ENCODE data around the gene AP1S2.
"Not testable (repeated sequence)": the region's sequence is repeated elsewhere in the genome, so short reads cannot be mapped to it uniquely, and the experiment has no call there.

The AP1S2 gene

DNA sequence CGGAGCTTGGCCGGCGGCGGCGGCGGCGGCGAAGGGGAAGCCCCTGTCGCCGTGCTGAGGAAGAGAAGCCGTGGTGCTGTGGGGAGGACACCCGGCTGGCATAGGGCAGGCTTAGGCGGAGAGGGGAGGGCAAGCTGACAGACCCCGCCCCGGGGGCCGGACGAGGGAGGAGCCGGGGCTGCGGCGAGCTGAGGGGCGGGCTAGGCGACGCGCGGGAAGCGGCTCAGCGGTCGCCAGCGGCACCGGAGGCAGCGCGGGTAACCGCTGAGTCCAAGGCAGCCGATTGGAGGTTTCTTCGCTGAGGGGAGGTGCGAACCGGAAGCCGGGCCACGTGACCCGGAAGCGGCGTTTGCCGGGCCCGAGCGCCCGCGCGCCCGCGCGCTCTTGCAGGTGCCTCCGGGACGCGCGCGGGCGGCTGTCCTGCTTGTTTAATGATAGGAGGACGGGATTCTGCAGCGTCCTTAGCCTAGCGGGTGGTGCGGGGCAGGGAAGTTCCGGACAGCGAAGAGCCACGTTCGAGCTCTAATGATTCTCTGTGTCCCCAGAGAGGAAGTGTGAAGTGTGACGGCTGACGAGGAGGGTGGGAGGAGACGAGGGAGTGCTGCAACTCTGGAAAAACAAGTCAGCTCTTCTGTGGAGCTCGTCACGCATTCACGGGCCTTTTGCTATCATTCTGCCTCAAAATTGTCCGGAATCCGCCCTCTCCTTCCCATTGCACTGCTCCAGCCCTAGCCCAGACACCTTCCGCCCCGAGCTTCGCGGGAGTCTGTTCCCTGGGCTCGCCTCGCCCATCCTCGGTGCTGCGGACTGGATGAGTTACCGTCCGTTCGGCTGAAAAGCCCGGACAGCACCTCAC lies at the start of gene AP1S2:
Gene AP1S2, minus strand, starts transcription at position 102 of the 856 bp plus-strand sequence. CDS start 2,289 bp downstream, outside the sequence.
- peak; percentile 77 for DNase-seq

DNA sequence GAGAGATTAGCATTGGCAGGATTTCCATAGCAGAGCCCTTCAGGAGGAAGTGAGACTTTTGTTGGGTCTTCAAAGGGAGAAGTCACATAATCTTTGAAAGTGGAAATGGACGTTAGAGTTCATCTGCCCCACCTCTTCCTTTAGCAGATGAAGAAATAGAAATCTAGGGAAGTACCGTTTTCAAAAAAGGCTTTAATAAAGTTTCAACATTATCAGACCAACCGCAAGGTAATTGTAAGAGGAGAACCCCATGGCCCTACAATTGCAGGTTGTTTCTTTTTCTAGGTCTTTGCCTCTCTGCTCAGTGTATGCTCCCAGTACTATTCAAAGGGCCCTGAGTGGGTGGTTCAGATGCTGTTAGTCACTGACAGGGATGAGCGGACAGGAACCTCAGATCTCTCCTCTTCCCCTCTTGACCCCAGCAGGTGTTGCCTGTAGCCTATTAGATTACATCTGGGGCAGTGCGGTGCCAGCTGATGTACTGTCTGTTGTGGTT lies 48.6 kb upstream of the AP1S2 start:
- no peak for DNase-seq

DNA sequence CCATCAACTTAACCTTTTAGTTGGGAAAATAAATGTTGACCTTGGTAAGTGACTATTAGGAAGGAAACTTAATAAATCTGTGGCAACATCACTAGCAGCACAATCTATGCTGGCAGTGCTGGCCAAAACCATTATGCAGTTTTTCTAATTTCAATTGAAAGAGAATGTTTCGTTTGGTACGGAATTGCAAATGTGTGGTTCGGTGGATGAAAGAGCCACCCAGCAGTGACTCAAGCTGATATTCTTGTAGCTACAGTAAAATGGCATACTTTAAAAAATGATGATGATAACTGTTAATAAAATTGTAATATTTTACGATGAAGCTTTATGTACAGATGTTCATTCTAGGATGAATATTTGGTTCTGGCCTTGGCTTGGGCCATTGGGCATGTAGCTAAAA lies 40.7 kb upstream of the AP1S2 start:
- no peak for DNase-seq

DNA sequence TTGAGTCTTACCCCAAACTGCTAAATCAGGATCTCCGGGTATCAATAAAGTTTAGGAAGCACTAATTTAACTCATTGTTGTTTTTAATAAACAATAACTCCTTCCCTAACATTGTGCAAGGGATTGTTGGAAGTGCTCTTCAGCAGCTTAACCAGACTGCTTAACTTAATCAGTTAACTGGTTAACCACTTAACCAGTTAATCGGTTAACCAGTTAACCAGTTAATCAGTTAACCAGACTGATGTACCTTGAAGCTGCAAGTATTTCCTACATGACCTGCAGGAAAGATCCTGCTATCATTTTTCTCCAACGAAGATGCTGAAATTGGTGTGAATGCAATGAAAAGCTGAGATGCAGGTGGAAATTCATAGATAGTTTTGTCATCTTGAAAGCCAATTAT lies 40.1 kb upstream of the AP1S2 start:
- DNase-seq: no peak

DNA sequence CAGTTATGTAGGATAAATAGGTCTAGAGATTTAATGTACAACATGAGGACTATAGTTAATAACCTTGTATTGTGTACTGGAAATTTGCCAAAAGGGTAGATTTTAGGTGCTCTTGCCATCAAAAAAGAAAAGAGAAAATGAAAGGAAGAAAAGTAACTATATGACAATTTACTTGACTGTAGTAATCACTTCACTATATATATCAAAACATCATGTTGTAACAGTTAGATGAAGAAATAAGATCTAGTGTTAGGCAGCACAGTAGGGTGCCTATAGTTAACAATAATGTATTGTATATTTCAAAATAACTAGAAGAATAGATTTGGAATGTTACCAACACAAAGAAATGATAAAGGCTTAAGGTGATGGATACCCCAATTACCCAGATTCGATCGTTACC lies 35.9 kb upstream of the AP1S2 start:
- no peak for DNase-seq

DNA sequence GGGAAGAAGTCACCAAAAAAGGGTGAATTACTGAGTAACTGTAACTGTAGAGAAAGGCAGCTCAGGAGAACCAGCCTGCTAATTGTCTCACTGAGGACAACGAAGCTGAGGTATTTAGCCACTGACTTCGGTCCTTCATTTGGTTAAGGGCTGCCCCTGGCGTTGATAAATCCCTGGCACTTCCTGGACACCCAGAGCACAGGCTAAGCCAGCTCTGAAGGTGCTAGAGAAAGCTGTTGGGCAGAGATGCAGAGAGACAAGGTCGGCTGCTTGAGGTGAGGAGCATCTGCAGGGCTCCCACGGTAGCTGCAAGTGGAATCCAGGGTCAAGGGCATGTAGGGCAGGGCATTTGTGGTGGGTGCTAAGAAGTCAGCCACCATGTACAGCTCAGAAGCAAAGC lies 33.4 kb upstream of the AP1S2 start:
- no peak for DNase-seq

DNA sequence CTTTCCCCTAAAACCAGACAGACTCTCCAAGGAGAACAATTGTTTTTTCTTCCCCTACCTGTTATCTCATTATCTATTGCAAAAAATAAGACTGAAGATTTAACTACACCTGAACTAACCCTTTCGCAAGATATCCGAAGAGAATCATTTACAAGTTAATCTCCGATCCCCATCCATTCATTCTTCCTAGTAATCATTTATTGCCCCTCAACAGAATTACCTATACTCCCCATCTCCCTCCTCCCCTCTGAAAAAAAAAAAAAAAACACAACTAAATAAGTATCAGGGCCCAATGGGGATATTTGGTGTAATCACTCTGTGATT lies 28.9 kb upstream of the AP1S2 start:
- DNase-seq: no peak

DNA sequence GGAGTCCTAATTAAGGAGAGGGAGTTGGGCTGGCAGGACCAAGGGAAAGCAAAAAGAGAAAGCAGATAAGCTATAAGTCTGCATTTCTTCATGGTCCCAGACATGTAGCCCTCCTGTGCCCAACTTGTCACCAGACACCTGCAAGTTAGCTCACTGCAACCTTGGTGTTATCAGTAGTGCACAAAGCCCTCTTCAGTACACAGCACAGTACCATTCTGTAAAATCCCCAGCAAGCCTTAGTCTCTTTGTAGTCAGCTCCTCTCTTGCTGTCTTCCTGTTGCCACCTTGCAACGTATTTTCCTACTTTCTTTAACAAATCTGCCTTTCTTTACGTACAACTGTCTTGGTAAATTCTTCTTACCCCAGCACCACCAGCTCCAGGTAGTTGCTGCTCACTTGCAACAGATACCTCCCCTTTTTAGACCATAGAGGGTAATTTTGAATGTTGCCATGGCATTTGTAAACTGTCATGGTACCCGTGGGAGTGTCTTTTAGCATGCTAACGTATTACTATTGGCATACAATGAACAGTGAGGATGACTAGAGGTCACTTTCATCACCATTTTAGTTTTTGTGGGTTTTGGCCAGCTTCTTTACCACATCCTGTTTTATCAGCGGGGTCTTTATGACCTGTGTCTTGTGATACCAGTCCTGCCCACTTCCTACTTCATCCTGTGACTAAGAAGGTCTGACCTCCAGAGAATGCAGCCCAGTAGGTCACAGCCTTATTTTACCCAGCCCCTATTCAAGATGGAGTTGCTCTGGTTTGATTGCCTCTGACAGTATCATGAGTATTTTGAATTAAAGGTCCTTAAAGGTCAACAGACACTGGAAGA lies 28.3 kb upstream of the AP1S2 start:
- DNase-seq: no peak

DNA sequence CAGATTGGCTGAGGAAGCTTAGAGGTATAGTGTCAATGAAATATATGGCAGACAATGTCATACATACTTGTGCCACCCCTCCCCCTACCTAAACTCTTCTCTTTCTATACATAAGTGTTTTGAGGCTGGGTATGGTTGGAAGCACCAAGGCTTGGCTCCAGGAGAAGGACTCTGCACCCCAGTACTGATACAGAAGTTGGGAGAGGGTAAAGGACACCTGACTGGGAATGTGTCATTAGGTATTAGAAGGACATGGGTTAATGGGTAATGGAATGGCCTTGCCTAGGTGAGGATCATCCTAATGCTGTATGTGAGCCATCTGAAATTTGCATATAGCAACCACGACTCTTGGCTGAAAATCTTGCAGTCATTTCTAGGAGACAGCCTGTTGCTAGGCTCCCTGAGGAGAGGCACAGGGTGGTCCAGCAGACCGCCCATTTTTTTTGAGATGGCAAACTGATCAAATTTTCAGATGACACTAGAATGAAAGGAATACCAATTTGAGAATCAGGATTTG lies 26.8 kb upstream of the AP1S2 start:
- DNase-seq: no peak

DNA sequence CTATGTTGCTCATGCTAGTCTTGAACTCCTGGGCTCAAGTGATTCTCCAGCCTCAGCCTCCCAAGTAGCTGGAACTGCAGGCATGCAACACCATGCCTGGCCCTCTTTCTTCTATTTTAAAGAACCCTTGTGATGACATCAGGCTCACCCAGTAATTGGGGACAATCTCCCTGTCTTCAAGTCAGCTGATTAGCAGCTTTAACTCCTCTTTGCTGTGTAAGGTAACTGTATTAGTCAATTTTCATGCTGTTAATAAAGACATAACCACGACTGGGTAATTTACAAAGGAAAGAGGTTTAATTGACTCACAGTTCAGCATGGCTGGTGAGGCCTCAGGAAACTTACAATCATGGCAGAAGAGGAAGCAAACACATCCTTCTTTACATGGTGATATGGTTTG lies 23.3 kb upstream of the AP1S2 start:
- DNase-seq: not testable (repeated sequence)

DNA sequence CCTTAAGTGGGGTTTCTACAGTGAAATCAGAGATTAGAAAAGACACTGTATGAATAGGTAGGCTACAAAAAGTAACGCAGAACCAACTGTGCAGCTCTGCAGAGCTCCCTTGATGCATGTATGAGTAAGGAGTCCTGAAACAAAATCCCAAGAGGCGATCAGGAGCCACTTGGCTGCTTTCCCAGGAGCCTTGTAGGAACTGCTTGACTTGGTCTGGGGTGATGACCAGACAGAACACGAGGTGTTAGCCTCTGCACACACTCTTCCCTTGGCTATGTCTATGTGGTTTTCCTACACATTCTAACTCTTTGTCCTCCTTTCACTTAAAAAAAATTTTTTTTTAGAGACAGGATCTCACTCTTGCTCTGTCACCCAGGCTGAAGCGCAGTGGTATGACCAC lies 22.8 kb upstream of the AP1S2 start:
- DNase-seq: no peak

DNA sequence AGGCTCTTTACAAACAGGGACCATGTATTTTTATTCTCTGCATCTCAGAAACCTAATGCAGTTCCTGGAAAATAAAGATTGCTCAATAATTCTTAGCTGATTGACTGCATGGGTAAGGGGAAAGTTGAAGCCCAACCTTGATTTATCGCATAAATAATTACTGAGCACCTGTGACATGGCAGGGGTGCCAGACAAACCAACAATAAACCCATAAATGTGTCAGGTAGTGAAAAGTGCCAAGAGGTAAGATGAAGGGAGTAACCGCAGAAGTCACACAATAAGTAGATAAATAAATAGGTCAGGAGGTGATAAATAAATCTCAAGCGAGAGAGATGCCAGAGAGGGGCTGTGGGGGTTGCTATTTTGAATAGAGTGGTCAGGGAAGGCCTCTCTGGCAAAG lies 20.1 kb upstream of the AP1S2 start:
- DNase-seq: no peak

DNA sequence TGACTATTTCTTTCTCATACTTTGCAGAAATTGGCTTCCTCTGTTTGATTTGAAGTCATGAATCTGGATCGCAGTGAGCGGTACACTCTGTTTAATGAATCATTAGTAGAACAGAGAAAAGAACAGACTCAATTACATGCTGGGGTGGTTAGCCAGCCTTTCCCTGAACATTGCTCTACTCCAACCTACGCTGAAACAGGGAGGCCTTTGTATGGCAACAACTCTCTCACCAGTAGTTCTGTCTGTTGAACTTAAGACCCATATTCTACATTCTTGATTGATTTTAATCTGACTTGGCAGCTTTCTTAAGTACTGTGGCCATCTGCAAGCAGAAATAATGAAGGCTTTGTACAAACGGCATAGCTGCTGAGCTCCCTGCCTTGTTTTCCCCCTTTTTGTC lies 19.0 kb upstream of the AP1S2 start:
- DNase-seq: no peak

DNA sequence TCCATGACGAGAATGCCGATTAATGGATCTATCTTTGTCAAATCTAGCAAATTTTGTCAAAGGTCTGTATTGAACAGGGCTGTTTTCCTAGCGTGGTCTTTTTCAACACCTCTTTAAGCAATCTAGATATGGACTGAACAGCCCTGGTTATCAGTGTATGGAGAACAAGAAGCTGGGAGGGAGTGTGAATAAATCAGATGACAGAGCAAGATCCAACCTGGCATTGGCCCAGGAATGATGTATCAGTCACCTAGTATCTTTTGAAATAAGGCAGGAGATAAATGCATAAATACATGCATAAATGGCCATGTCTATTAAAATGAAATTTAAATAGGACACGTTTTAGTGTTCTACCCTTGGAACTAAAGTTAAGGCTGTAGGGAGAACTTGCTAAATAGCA lies 15.7 kb upstream of the AP1S2 start:
- no peak for DNase-seq

DNA sequence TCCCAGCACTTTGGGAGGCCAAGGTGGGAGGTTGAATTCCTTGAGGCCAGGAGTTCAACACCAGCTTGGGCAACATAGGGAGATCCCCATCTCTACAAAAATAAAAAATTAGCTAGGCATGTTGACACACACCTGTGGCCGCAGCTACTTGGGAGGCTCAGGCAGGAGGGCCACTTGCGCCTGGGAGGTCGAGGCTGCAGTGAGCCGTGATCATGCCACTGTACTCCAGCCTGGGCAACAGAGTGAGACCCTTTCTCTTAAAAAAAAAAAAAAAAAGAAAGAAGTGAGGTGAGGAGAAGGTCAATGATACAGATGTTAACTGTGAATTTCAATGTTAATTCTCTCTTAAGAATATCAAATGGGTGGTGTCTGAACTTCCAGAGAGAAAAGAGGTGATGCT lies 15.1 kb upstream of the AP1S2 start:
- no peak for DNase-seq

DNA sequence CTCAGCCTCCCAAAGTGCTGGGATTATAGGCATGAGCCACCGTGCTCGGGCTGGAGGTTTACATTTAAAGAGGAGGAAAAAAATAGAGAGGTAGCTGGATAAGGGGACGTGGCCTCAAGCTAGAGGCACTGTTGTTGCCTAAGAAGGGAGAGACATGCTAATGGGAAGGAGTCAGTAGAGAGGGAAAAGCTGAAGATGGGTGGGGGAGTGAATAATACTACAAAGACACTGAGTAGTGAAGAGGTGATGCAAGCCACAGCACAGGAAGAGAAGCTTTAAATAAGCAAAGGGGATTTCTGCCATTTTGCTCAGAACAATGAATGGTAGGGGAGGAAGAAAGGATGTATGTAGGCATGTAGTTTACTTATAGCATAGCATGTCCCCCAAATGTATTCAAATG lies 11.5 kb upstream of the AP1S2 start:
- DNase-seq: no peak

DNA sequence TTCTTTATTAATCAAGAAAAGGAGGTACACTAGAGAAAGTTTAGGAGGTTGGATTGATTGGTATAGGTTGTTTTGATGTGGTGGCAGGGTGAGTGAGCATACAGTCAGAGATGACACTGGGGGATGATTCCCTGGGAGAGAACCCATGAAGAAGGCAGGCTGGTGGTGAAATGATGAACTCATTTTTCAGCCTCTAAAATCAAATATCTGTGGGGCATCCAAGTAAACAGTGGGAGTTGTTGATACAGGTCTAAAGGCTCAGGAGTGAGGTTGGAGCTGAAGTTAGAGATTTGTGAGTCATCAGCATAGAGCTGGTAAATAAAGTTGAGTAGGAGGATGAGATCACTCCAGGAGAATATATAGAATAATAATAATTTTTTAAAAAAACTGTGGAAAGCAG lies 10.0 kb upstream of the AP1S2 start:
- no peak for DNase-seq

DNA sequence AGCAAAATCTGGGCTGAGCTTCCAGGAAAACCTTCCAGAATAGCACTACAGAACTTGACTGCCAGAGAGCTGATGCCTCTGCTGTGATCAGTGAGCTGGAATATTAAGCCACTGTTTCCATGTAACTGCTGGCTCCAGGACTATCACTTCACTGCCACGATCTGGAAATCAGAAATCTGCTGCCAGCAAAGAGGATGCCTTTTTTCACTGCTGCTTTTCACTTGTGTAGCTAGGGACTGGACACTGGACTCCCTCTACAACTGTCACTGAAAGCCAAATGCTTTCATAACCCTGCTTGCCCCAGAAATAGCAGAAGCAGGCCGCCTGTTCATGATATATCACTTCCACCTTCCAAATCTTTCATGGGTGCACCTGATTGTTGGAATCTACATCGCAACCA lies 9.4 kb upstream of the AP1S2 start:
- no peak for DNase-seq

DNA sequence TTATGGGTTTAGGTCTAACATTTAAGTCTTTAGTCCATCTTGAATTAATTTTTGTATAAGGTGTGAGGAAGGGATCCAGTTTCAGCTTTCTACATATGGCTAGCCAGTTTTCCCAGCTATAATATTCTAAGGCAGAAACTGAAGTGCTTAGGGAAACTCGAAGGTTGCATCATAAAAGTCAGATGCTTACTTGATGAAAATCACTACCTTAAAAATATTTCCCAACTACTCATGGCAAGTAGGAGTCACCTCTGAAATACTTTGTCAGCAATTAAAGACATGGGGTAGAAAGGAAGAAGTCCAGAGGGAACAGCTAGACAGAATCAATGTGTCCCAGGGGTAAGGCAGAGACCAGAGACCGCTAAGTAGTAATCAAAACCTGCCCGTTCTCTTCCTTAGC lies 6.3 kb upstream of the AP1S2 start:
- no peak for DNase-seq

DNA sequence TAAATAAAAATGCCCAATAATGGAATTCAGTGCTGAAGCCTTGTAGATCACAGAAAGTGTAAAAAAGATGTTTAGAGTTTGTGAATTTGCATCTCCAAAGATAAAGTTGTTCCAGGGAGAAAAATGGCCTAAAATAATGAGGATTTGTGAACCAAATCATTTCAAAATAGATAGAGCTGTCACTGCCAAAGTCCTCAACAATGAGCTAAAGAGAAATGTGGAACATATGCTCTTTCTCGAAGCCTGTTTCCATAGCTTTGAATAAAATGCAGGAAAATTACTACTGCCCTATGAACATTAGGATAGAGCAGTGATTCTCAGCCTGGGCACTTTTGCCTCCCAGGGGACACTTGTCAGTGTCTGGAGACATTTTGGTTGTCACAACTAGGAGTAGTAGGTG lies 3.4 kb upstream of the AP1S2 start:
- no peak for DNase-seq

DNA sequence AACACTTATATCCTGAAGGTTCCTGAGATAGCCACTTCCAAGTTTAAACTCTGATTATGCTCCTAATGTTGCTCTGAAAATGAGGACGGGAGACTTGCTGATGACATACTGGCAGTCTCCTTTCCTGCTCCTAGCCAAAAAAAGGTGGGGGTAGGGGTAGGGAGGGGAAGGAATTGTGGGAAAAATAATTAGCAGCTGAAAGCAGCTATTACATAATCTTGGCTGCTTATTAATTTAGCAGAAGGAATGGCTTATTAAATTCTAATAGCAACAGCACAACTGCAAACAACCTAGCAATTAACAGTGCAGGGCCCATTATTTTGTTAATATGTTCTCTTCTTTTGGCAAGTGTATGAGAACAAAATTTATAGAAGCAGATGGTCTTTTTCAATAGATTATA lies 2.0 kb upstream of the AP1S2 start:
- DNase-seq: peak; percentile 45

DNA sequence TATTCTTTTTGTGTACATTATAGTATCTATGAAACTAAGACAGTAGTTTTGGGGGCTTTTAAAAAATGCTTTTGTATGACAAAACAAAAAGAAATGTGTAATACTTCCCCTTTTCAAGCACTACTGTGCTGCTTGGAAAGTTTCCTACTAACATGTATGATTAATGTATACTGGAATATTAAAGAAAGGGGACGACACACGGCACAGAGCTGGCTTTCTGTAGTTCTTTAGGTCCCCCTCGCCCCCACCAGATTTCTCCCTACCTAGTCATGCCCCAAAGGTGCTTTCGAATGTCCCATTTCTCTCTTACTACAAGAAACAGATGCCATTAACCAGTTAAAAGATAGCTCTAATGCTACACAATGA lies 1.6 kb upstream of the AP1S2 start:
- DNase-seq: peak; percentile 45

DNA sequence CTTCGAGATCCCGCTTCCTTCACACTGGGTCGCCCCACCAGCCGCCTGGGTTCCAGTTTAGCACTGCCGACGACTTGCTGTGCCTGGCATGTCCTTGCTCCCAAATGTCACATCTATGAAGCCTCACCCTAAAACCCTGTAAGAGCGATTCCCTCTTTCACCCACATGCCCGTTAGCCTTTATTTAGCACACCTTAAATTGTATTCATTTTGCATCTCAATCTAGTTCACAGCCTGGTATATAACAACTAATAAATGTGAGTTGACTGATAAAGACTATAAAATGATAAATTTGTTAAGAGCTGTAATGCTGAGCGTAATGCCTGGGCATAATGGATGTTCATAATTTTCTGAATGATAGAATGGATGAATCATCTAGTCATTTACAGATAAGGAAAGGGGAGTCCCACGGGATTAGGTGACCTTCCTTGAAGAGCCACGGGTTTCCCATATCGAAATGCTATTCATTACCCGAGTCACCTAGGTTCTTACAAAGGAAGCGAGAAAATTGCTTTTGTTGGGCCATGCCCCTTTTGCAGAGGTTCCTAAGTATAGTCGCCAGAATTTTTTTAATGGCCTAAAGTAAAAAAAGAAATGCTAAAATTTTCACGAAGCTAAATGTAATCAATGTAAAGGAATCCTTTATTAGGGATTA lies 1.1 kb upstream of the AP1S2 start:
- DNase-seq: peak; percentile 7

Measured in NCI-H524 treated with DMSO at 0.1 percent for 48 hours (cell line).